K562 (cell line): ENCODE data around the gene TSC1. TPM values are rescaled to one million over a fixed set of nuclear protein-coding genes. Genes with fewer than 3 reads are reported as not detected.

Source experiments
- ATAC-seq: fragments of 200-7000 bp; cut with Tn5 transposase; 3 replicates; pipeline ENCODE4 v1.9.1; 2020; ENCODE audit warnings: moderate library complexity
- BruUV-seq: library from RNA; stranded (reverse); fragments of 400-500 nt; replicated peaks from 2 replicates; lab custom pipeline; 2021; lab: Mats Ljungman, UMichigan
- CTCF ChIA-PET: fragments of 300-600 bp; formaldehyde crosslinking; extraction: SDS; loops from one replicate; lab custom pipeline; 2021; ENCODE audit warnings: low intra/inter-chr PET ratio; lab: Yijun Ruan, JAX
- POLR2A ChIA-PET: fragments of 300-600, 350-650 bp; sonication (Branson Sonifier 250); formaldehyde crosslinking; extraction: SDS; loops from one replicate; lab custom pipeline; 2021; ENCODE audit warnings: antibody characterized with exemption, inconsistent platforms; lab: Yijun Ruan, JAX
- DNase-seq, 4 experiments: peaks; one replicate each; pipeline versions ENCODE4 v3.0.0 to v3.0.0-alpha.2; 2011 to 2018; ENCODE audit warnings: low spot score in 3 of 4, mixed read lengths in 3 of 4; ENCODE audit errors: extremely low read depth in 1 of 4
- FAIRE-seq: peaks from 2 replicates; lab custom pipeline; 2011; peaks lifted over from hg19 to GRCh38; lab: Jason Lieb, UNC
- H2AFZ ChIP-seq: 2 replicates; pipeline ENCODE4 v1.6.0; 2011; ENCODE audit warnings: low read depth, low read length, control low read depth, inconsistent platforms
- H3K27ac ChIP-seq: fragments of 200-600 bp; 3 replicates; pipeline ENCODE4 v1.8.0; 2011; ENCODE audit warnings: low read depth, mild to moderate bottlenecking, control low read depth, inconsistent platforms, low read length, moderate library complexity, mixed read lengths; ENCODE audit errors: extremely low read depth
- H3K27me3 ChIP-seq, 2 experiments: fragments of 300-600 bp in 1 of 2; 2 replicates in 1 of 2; 3 replicates in 1 of 2; pipeline versions ENCODE4 v1.6.0 to v1.8.0; 2011; ENCODE audit warnings: inconsistent platforms in 2 of 2, low read length in 2 of 2, mild to moderate bottlenecking in 1 of 2, mixed read lengths in 1 of 2, moderate library complexity in 1 of 2; ENCODE audit not compliant: control insufficient read depth in 2 of 2, insufficient read depth in 2 of 2
- H3K36me3 ChIP-seq: fragments of 300-600 bp; 3 replicates; pipeline ENCODE4 v1.8.0; 2011; ENCODE audit warnings: mild to moderate bottlenecking, low read length, inconsistent platforms; ENCODE audit not compliant: control insufficient read depth, insufficient read depth
- H3K4me1 ChIP-seq, 2 experiments: fragments of 200-600 bp in 1 of 2; replicated peaks in 1 of 2; 2 replicates in 1 of 2; 3 replicates in 1 of 2; pipeline versions ENCODE4 v1.5.1 to v1.8.0; 2011; ENCODE audit warnings: inconsistent platforms in 2 of 2, low read length in 2 of 2, mild to moderate bottlenecking in 1 of 2, mixed read lengths in 1 of 2, moderate library complexity in 1 of 2; ENCODE audit not compliant: control insufficient read depth in 2 of 2, insufficient read depth in 2 of 2
- H3K4me2 ChIP-seq: 2 replicates; pipeline ENCODE4 v1.6.1; 2011; ENCODE audit warnings: low read length, control low read depth, inconsistent platforms, mixed read lengths; ENCODE audit not compliant: insufficient read depth
- H3K4me3 ChIP-seq: fragments of 200-600 bp; sonication (generic), shearing (Covaris generic); 2 replicates; pipeline ENCODE4 v1.5.1; 2016; ENCODE audit warnings: control low read depth, inconsistent platforms
- H3K79me2 ChIP-seq: fragments of 200-600 bp; 3 replicates; pipeline ENCODE4 v1.8.0; 2011; ENCODE audit warnings: low read length, inconsistent platforms; ENCODE audit not compliant: control insufficient read depth, insufficient read depth
- H3K9ac ChIP-seq, 2 experiments: 2 replicates each; pipeline versions ENCODE4 v1.6.0 to v1.6.1; 2011; ENCODE audit warnings: low read depth in 2 of 2, low read length in 2 of 2, control low read depth in 1 of 2, inconsistent platforms in 1 of 2, mild to moderate bottlenecking in 1 of 2, mixed read lengths in 1 of 2; ENCODE audit not compliant: insufficient read depth in 1 of 2
- H3K9me1 ChIP-seq: one replicate; pipeline ENCODE4 v1.6.0; 2011; ENCODE audit warnings: inconsistent platforms, mild to moderate bottlenecking, low read length, moderate library complexity; ENCODE audit not compliant: control insufficient read depth, insufficient read depth
- H3K9me3 ChIP-seq: replicated peaks from 2 replicates; pipeline ENCODE4 v1.5.1; 2011; ENCODE audit warnings: low read depth, low read length, inconsistent platforms; ENCODE audit not compliant: control insufficient read depth, insufficient read depth
- H4K20me1 ChIP-seq: replicated peaks from 2 replicates; pipeline ENCODE4 v1.6.1; 2011; ENCODE audit warnings: low read length, inconsistent platforms, mixed read lengths; ENCODE audit not compliant: control insufficient read depth, insufficient read depth
- CTBP1 ChIP-seq: fragments of 450-650 bp; IDR thresholded peaks from 2 replicates; pipeline ENCODE4 v1.6.1; 2016; ENCODE audit warnings: borderline replicate concordance
- FOXA1 ChIP-seq: fragments of 450-650 bp; IDR thresholded peaks from 2 replicates; pipeline ENCODE4 v1.6.1; 2016; ENCODE audit warnings: mild to moderate bottlenecking, borderline replicate concordance
- FOXK1 ChIP-seq: sonication (generic); formaldehyde crosslinking; IDR thresholded peaks from 2 replicates; pipeline ENCODE4 v1.8.0; 2022; ENCODE audit warnings: missing genetic modification reagents, mild to moderate bottlenecking, borderline replicate concordance
- KDM1A ChIP-seq, 2 experiments: fragments of 450-650 bp; IDR thresholded peaks; 2 replicates each; pipeline ENCODE4 v1.6.1; 2016; ENCODE audit warnings: mild to moderate bottlenecking in 2 of 2
- KDM2B ChIP-seq: fragments of 250-450 bp; sonication (Bioruptor Pico); IDR thresholded peaks from 2 replicates; pipeline ENCODE4 v1.8.0; 2021; ENCODE audit warnings: mild to moderate bottlenecking, moderate library complexity
- KDM5B ChIP-seq: fragments of 200-600 bp; sonication (generic); IDR thresholded peaks from 2 replicates; pipeline ENCODE4 v1.6.1; 2012; ENCODE audit warnings: low read depth, mild to moderate bottlenecking, moderate library complexity, low read length, control low read depth, inconsistent platforms; ENCODE audit not compliant: insufficient replicate concordance
- NFE2L1 ChIP-seq: fragments of 450-650 bp; IDR thresholded peaks from 2 replicates; pipeline ENCODE4 v1.6.1; 2016; ENCODE audit warnings: missing genetic modification characterization, low read depth, mild to moderate bottlenecking, missing compliant biosample characterization, moderate library complexity, borderline replicate concordance
- PCBP2 ChIP-seq: fragments of 200-400 bp; formaldehyde crosslinking; IDR thresholded peaks from 2 replicates; pipeline ENCODE4 v1.6.1; 2018; ENCODE audit warnings: low read length, low read depth, mild to moderate bottlenecking, moderate library complexity; ENCODE audit not compliant: poor library complexity, severe bottlenecking
- POLR3G ChIP-seq: IDR thresholded peaks from 2 replicates; pipeline ENCODE4 v1.6.1; 2011; ENCODE audit not compliant: insufficient read length, insufficient replicate concordance; ENCODE audit errors: extremely low read depth
- PTTG1 ChIP-seq: fragments of 450-650 bp; IDR thresholded peaks from 2 replicates; pipeline ENCODE4 v1.6.1; 2016; ENCODE audit warnings: low read depth, mild to moderate bottlenecking, missing genetic modification characterization, missing compliant biosample characterization
- RFX5 ChIP-seq: IDR thresholded peaks from 2 replicates; pipeline ENCODE4 v1.6.1; 2011; ENCODE audit warnings: low read depth, mild to moderate bottlenecking, improper control_type of control experiment, low read length
- ZNF584 ChIP-seq: fragments of 200-800 bp; sonication (Bioruptor generic); IDR thresholded peaks from 2 replicates; pipeline ENCODE4 v1.6.1; 2016; ENCODE audit warnings: low read depth, mild to moderate bottlenecking, missing genetic modification characterization, missing compliant biosample characterization
- WGBS: fragments of 100-300 bp; shearing (Covaris generic); methylation state at CpG from one replicate; pipeline ENCODE4 v1.1.6; 2016; ENCODE audit warnings: low coverage, mixed read lengths; ENCODE audit not compliant: insufficient coverage; ENCODE audit errors: missing lambda C conversion rate; 5-methylcytosine and 5-hydroxymethylcytosine counted together
- in situ Hi-C: fragments of 300-500 bp; cut with MboI; formaldehyde crosslinking; loops from 4 replicates; pipeline ENCODE4 v1.15.0; 2018; ENCODE audit warnings: inconsistent platforms, mixed read lengths
- intact Hi-C: fragments of 100-400 bp; cut with micrococcal nuclease; formaldehyde crosslinking; loops from 2 replicates; pipeline ENCODE4 v1.14.2; 2022
- polyA plus RNA-seq, 8 experiments: library from polyadenylated mRNA; depleted of rRNA in 4 of 8; stranded (reverse) in 5 of 8; unstranded in 3 of 8; fragments of >200 nt; fragmentation: Nextera tagmentation in 2 of 8; fragmentation: Illumina TruSeq in 1 of 8; extraction: Ambion mirVana in 2 of 8; extraction: Trizol in 1 of 8; gene quantifications; 2 replicates each; pipeline versions ENCODE4 v1.2.1 to v1.2.3, GENCODE V29; 2011 to 2014; ENCODE audit warnings: inconsistent platforms in 1 of 8, missing spikeins in 1 of 8
- total RNA-seq, 7 experiments: library from RNA; depleted of rRNA in 6 of 7; stranded (reverse); fragments of >200 nt in 6 of 7; fragmentation: Illumina TruSeq in 2 of 7; extraction: Trizol in 2 of 7; gene quantifications; 2 replicates each; pipeline versions ENCODE4 v1.2.1 to v1.2.3, GENCODE V29; 2011 to 2021; ENCODE audit warnings: low replicate concordance in 1 of 7
- TF ChIP-seq, protein P1 (sequence below), 2 experiments: fragments of 450-650 bp; IDR thresholded peaks; 2 replicates each; pipeline ENCODE4 v1.6.1; 2016; ENCODE audit warnings: mild to moderate bottlenecking in 2 of 2, borderline replicate concordance in 1 of 2, low read depth in 1 of 2, moderate library complexity in 1 of 2

TSC1 gene
- total and polyA plus RNA-seq, 9 of the 15 experiments (the other 6 are each of a cell fraction or from before 2014, with no cell fraction given) = 6.9 to 37.6 (median 18.6) TPM

DNA sequence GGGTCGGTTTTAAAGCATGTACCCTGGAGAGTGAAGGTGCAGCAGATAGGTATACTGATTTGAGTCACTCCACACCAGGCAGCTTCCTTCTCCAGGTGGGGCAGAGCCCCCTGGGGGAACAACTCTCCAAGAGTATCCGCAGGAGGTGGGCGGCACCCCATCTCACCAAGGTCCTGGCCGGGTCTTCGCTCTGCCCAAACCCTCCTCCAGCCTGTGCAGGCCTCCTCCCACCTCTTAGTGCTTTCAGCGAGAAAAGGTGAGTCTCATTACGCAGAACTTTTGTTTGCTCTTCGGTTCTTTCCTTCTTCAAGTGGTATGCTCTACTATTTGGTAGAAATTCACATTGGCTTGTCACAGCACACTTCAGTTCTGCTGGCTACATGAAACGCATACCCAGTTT lies 52.0 kb downstream of the TSC1 start:
- H3K9ac ChIP-seq = no peak overlapping the region
- intact Hi-C loops = no loop called here
- peaks cover 20 to 29% of the 10 kb centered on the region in 2 experiments for H3K27me3 ChIP-seq
- ChIA-PET POLR2A (interaction anchor here (1.3 kb wide), 1 partner anchor 32 kb away, joined by 3 read pairs; no protein-coding TSS in a partner anchor), CTCF (no interaction called here)
- WGBS = 47% methylated on average over 9 of the region's 9 CpGs
- no peaks in the 10 kb centered on the region for H3K9me1 ChIP-seq
- peaks cover 2 to 3% of the 10 kb centered on the region in 2 experiments; a peak in 2 of 5 replicates for H3K4me1 ChIP-seq
- H3K27ac ChIP-seq = no peak overlapping the region
- ATAC-seq = no peak; the same call in 1 of the 3 replicates
- 0 out of 2 replicates have a peak, but pooled peaks cover 4% of the 10 kb centered on the region for H4K20me1 ChIP-seq
- no peak overlapping the region for H2AFZ ChIP-seq
- no peak overlapping the region for H3K4me2 ChIP-seq
- H3K9me3 ChIP-seq = no peaks in the 10 kb centered on the region
- no peak for FAIRE-seq
- H3K36me3 ChIP-seq = peaks cover 20% of the 10 kb centered on the region; the same call in 2 of the 3 replicates
- H3K4me3 ChIP-seq = no peak overlapping the region
- no peaks in the 10 kb centered on the region for H3K79me2 ChIP-seq
- in situ Hi-C loops = no loop called here
- no peak for DNase-seq
- no TSS peak for BruUV-seq
- no peak for TF ChIP-seq RFX5
- TF ChIP-seq KDM2B = no peak
- TF ChIP-seq CTBP1 = no peak
- no peak for TF ChIP-seq POLR3G
- no peak for TF ChIP-seq ZNF584 (CRISPR knock-in tag)
- TF ChIP-seq, protein P1, sequence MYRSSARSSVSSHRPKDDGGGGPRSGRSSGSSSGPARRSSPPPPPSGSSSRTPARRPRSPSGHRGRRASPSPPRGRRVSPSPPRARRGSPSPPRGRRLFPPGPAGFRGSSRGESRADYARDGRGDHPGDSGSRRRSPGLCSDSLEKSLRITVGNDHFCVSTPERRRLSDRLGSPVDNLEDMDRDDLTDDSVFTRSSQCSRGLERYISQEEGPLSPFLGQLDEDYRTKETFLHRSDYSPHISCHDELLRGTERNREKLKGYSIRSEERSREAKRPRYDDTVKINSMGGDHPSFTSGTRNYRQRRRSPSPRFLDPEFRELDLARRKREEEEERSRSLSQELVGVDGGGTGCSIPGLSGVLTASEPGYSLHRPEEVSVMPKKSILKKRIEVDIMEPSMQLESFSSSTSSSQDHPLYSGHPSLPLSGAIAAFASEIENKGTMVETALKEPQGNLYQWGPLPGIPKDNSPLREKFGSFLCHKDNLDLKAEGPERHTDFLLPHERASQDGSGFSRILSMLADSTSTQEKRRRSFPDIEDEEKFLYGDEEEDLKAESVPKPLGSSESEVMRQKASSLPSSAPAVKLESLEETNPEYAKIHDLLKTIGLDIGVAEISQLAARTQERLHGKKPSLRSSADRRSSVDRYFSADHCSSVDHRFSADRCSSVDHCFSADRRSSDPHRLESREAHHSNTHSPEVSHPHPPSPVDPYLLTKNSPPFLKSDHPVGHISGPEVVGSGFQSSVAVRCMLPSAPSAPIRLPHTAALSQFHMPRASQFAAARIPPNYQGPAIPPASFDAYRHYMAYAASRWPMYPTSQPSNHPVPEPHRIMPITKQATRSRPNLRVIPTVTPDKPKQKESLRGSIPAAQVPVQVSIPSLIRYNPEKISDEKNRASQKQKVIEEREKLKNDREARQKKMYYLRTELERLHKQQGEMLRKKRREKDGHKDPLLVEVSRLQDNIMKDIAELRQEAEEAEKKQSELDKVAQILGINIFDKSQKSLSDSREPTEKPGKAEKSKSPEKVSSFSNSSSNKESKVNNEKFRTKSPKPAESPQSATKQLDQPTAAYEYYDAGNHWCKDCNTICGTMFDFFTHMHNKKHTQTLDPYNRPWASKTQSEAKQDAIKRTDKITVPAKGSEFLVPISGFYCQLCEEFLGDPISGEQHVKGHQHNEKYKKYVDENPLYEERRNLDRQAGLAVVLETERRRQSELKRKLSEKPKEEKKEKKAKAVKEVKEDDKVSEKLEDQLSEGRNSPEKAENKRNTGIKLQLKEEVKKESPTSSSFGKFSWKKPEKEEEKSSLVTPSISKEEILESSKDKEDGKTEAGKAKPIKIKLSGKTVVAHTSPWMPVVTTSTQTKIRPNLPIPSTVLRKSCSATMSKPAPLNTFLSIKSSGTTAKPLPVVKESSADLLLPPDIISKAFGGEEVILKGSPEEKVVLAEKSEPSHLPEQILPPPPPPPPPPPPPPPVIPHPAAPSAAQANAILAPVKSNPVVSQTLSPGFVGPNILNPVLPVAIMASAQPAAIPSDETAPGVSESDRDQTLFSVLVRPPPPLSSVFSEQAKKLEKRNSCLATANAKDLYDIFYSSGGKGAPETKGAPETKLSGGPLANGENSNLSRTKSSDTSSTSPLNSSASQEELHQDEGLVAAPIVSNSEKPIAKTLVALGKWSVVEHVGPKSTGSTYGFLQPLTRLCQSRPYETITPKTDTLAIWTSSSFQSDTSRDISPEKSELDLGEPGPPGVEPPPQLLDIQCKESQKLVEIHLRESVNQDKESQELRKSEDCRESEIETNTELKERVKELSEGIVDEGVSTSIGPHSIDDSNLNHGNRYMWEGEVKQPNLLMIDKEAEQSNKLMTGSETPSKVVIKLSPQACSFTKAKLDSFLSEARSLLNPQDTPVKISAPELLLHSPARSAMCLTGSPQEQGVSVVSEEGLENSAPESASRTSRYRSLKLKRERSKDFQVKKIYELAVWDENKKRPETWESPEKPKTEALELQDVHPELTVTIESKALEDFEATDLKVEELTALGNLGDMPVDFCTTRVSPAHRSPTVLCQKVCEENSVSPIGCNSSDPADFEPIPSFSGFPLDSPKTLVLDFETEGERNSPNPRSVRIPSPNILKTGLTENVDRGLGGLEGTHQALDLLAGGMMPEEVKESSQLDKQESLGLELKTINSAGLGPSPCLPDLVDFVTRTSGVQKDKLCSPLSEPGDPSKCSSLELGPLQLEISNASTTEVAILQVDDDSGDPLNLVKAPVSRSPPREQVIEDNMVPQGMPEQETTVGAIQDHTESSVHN (IDR thresholded peaks at IDR 0.05; ENCODE audit: borderline replicate concordance in 1 of 2, low read depth in 1 of 2) = no peak
- no peak for TF ChIP-seq PCBP2
- TF ChIP-seq PTTG1 (tag) = no peak
- TF ChIP-seq NFE2L1 (tag) = no peak
- no peak for TF ChIP-seq KDM1A (IDR thresholded peaks at IDR 0.05)
- TF ChIP-seq FOXK1 (CRISPR knock-in tag) = no peak
- TF ChIP-seq KDM5B = no peak
- TF ChIP-seq FOXA1 = no peak
